Measurements from ENCODE around the gene UVSSA.

- TF ChIP-seq CTCF (conservative IDR thresholded peaks at IDR 0.05 in 1 of 2, IDR thresholded peaks at IDR 0.05 in 1 of 2; ENCODE audit: low read depth in 1 of 2, low read length in 2 of 2) (no peak), EZH2 (IDR thresholded peaks at IDR 0.05; ENCODE audit: low read length, missing control alignments) (no peak)
Observed at GRCh38 chr4:1396806-1397455, 49.9 kb downstream of the UVSSA start.

All from fibroblast of lung (primary cell).